ENCODE data around the gene CTR9. TPM values are rescaled to one million over a fixed set of nuclear protein-coding genes. Genes with fewer than 3 reads are reported as not detected.
A peak's percentile ranks its signal among the peaks of the same experiment; 100 is the strongest.

The CTR9 gene
- total RNA-seq, 1 donor from 2014 or later: 39.8 TPM

DNA sequence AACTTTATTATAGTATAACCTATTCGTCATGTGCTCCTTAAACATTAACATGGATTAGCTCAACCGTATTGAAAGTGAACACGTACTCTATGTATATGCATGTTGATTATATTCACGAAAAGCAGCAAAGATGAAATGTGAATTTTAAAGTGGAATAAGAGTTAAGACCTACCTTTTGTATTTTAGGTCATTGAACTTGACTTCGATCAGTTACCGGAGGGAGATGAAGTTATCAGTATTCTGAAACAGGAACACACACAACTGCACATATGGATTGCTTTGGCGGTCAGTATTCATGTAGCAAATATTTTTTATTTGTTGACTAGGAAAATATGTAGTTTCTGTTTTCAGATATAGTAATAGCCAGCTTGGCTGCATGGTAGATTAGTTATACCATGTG lies 1.4 kb downstream of the CTR9 start:
- Mint-ChIP-seq H3K36me3 (ENCODE audit: low read depth) (no peaks in the 10 kb centered on the region), H3K9me3 (no peaks in the 10 kb centered on the region), H3K4me1 (peaks cover 13% of the 10 kb centered on the region), H3K27ac (ENCODE audit: unreplicated experiment) (no peak overlapping the region), H3K4me3 (peak overlapping the region; percentile 99), H3K27me3 (ENCODE audit: low read depth) (no peaks in the 10 kb centered on the region)
- DNase-seq (ENCODE audit: low read depth, low spot score): no peak
- TF ChIP-seq, protein P1, sequence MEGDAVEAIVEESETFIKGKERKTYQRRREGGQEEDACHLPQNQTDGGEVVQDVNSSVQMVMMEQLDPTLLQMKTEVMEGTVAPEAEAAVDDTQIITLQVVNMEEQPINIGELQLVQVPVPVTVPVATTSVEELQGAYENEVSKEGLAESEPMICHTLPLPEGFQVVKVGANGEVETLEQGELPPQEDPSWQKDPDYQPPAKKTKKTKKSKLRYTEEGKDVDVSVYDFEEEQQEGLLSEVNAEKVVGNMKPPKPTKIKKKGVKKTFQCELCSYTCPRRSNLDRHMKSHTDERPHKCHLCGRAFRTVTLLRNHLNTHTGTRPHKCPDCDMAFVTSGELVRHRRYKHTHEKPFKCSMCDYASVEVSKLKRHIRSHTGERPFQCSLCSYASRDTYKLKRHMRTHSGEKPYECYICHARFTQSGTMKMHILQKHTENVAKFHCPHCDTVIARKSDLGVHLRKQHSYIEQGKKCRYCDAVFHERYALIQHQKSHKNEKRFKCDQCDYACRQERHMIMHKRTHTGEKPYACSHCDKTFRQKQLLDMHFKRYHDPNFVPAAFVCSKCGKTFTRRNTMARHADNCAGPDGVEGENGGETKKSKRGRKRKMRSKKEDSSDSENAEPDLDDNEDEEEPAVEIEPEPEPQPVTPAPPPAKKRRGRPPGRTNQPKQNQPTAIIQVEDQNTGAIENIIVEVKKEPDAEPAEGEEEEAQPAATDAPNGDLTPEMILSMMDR (conservative IDR thresholded peaks at IDR 0.05): no peak

DNA sequence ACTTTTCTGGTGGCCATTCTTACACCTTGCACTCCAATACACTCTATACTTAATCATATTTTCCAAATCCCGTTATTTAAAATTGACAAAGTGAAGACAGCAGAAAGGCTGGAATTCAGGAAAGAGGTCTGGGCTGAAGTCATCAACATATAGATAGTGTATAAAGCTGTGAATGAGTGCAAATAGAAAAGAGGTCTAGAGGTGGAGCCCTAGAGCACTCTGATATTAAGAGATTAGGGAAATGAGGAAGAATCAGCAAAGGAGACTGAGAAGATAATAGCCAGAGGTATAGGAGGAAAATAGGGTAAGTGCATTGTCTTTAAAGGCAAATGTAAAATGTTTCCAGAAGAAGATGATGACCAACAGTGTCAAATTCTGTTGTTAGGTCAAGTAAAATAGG lies 7.9 kb downstream of the CTR9 start:
- TF ChIP-seq, protein P1 (conservative IDR thresholded peaks at IDR 0.05): peak; percentile 23

DNA sequence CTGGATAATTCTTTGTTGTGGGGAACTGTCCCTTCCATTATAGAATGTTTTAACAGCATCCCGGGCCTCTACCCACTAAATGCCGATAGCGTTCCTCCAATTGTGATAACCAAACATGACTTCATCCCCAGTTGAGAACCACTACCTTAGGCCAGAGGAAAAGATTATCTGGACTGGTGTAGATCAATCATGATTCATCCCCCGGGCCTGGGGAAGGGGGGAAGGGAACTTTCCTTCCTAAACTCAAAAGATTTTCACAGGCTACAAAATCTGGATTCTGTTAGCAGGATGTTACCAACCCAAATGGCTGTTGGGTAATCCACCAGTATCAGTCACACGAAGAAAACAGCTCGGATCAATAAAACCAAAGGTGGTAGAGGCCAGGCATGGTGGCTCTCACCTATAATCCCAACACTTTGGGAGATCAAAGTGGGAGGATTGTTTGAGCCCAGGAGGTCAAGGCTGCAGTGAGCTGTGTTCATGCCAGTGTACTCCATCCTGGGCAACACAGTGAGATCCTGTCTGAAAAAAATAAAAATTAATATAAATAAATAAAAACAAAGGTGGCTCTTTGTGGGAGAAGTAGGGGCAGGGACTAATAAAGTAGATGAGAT lies 10.1 kb downstream of the CTR9 start:
- H3K4me3 Mint-ChIP-seq: no peak overlapping the region
- peaks cover 11% of the 10 kb centered on the region for H3K36me3 Mint-ChIP-seq (ENCODE audit: low read depth)
- no peaks in the 10 kb centered on the region for H3K9me3 Mint-ChIP-seq
- H3K27ac Mint-ChIP-seq (ENCODE audit: unreplicated experiment): no peak overlapping the region
- no peaks in the 10 kb centered on the region for H3K4me1 Mint-ChIP-seq
- TF ChIP-seq, protein P1 (conservative IDR thresholded peaks at IDR 0.05): no peak
- no peak for DNase-seq (ENCODE audit: low read depth, low spot score)
- no peaks in the 10 kb centered on the region for H3K27me3 Mint-ChIP-seq (ENCODE audit: low read depth)

More for the DNA sequence above, 7.9 kb downstream of the CTR9 start:
- Mint-ChIP-seq H3K9me3 (no peaks in the 10 kb centered on the region), H3K4me3 (no peak overlapping the region), H3K36me3 (ENCODE audit: low read depth) (peaks cover 3% of the 10 kb centered on the region), H3K27me3 (ENCODE audit: low read depth) (no peaks in the 10 kb centered on the region), H3K27ac (ENCODE audit: unreplicated experiment) (no peak overlapping the region), H3K4me1 (no peaks in the 10 kb centered on the region)
- no peak for DNase-seq (ENCODE audit: low read depth, low spot score)

DNA sequence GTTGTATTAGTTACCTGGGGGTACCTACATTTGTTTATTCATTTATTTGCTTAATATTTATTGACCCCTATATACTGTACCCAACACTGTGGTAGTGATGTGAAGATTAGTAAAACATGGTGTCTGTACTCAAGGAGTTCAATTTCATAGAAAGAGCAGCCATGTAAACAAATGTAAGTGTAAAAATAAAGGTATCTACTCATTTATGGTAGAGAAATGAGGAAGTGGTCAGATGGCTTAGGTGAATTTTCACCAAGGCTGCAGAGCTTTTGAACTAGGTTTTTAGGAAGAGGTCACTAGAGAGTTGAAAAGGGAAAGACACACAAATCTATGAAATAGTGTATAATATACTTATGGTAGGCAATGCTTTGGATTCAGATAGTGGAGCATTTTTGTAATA lies 11.1 kb downstream of the CTR9 start:
- TF ChIP-seq, protein P1 (conservative IDR thresholded peaks at IDR 0.05): no peak
- Mint-ChIP-seq H3K36me3 (ENCODE audit: low read depth) (peaks cover 13% of the 10 kb centered on the region), H3K27ac (ENCODE audit: unreplicated experiment) (no peak overlapping the region), H3K4me1 (no peaks in the 10 kb centered on the region), H3K27me3 (ENCODE audit: low read depth) (no peaks in the 10 kb centered on the region), H3K9me3 (no peaks in the 10 kb centered on the region), H3K4me3 (no peak overlapping the region)
- DNase-seq (ENCODE audit: low read depth, low spot score): no peak

DNA sequence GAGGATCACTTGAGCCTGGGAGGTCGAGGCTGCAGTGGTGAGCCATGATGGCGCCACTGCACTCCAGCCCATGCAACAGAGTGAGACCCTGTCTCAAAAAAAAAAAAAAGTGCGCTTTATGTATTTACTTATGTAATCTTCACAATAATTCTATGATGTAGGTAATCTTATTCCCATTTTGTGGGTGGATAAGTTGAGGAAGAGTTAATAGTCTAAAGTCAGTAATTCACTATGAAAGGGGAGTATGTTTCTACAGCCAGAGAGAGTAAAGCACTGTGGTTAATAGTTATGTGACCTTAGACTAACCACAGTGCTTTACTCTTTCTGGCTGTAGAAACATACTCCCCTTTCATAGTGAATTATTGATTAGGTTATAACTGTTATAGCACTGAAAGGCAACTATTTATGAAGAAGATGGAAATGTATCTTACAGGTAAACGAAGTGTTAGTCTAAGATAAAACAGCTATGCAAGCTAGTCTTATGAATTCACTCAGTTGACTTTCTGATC lies 11.9 kb downstream of the CTR9 start:
- Mint-ChIP-seq H3K27me3 (ENCODE audit: low read depth) (no peaks in the 10 kb centered on the region), H3K4me1 (no peaks in the 10 kb centered on the region), H3K36me3 (ENCODE audit: low read depth) (peaks cover 15% of the 10 kb centered on the region), H3K9me3 (no peaks in the 10 kb centered on the region), H3K4me3 (no peak overlapping the region), H3K27ac (ENCODE audit: unreplicated experiment) (no peak overlapping the region)
- DNase-seq (ENCODE audit: low read depth, low spot score): no peak
- TF ChIP-seq, protein P1 (conservative IDR thresholded peaks at IDR 0.05): no peak

Measured in neural crest cell (in vitro differentiated cells).